Neural crest cell (in vitro differentiated cells): Measurements from ENCODE around the gene TDO2. TPM values are rescaled to one million over a fixed set of nuclear protein-coding genes. Genes with fewer than 3 reads are reported as not detected.

ENCODE experiments used
- DNase-seq: peaks from one replicate; pipeline ENCODE4 v3.0.0; 2021; ENCODE audit warnings: low read depth, mixed read lengths, low spot score
- H3K27ac Mint-ChIP-seq: one replicate; pipeline ENCODE4 v1.8.0; 2021; ENCODE audit warnings: mild to moderate bottlenecking, mixed read lengths; ENCODE audit not compliant: unreplicated experiment
- H3K27me3 Mint-ChIP-seq: 2 replicates; pipeline ENCODE4 v1.8.0; 2021; ENCODE audit warnings: low read depth, mild to moderate bottlenecking, mixed read lengths
- H3K36me3 Mint-ChIP-seq: 2 replicates; pipeline ENCODE4 v1.8.0; 2021; ENCODE audit warnings: low read depth, mild to moderate bottlenecking, mixed read lengths
- H3K4me1 Mint-ChIP-seq: 2 replicates; pipeline ENCODE4 v1.8.0; 2021; ENCODE audit warnings: mixed read lengths
- H3K4me3 Mint-ChIP-seq: one replicate; pipeline ENCODE4 v1.8.0; 2021; ENCODE audit warnings: mild to moderate bottlenecking, mixed read lengths
- H3K9me3 Mint-ChIP-seq: 2 replicates; pipeline ENCODE4 v1.8.0; 2021; ENCODE audit warnings: mixed read lengths
- total RNA-seq: library from RNA; stranded (reverse); gene quantifications from 2 replicates; pipeline ENCODE4 v1.2.1, GENCODE V29; 2021
- TF ChIP-seq, protein P1 (sequence below): fragments of 200-600 bp; sonication (generic); conservative IDR thresholded peaks from 2 replicates; pipeline ENCODE4 v1.5.0; 2021; ENCODE audit warnings: antibody characterized with exemption, mild to moderate bottlenecking

Gene TDO2
- total RNA-seq, 1 donor from 2014 or later, result not detected

DNA sequence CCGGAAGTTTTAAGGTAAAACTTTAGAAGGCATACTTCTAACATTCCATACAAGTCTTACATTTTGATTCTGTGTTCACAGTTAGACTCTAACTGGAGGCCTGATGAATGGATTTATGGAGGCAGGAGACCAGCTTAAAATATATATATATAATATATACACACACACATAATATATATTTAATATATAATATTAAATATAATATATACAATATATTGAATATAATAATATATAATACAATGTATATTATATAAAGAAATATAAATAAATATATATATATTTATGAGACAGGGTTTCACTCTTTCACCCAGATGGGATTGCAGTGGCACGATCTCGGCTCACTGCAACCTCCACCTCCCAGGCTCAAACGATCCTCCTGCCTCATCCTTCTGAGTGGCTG lies 58.1 kb downstream of the TDO2 start:
- no peaks in the 10 kb centered on the region for H3K4me1 Mint-ChIP-seq
- H3K36me3 Mint-ChIP-seq, result no peaks in the 10 kb centered on the region
- no peaks in the 10 kb centered on the region for H3K9me3 Mint-ChIP-seq
- no peak overlapping the region for H3K27ac Mint-ChIP-seq
- no peaks in the 10 kb centered on the region for H3K27me3 Mint-ChIP-seq
- no peak overlapping the region for H3K4me3 Mint-ChIP-seq
- TF ChIP-seq, protein P1, sequence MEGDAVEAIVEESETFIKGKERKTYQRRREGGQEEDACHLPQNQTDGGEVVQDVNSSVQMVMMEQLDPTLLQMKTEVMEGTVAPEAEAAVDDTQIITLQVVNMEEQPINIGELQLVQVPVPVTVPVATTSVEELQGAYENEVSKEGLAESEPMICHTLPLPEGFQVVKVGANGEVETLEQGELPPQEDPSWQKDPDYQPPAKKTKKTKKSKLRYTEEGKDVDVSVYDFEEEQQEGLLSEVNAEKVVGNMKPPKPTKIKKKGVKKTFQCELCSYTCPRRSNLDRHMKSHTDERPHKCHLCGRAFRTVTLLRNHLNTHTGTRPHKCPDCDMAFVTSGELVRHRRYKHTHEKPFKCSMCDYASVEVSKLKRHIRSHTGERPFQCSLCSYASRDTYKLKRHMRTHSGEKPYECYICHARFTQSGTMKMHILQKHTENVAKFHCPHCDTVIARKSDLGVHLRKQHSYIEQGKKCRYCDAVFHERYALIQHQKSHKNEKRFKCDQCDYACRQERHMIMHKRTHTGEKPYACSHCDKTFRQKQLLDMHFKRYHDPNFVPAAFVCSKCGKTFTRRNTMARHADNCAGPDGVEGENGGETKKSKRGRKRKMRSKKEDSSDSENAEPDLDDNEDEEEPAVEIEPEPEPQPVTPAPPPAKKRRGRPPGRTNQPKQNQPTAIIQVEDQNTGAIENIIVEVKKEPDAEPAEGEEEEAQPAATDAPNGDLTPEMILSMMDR, result no peak
- DNase-seq, result no peak

DNA sequence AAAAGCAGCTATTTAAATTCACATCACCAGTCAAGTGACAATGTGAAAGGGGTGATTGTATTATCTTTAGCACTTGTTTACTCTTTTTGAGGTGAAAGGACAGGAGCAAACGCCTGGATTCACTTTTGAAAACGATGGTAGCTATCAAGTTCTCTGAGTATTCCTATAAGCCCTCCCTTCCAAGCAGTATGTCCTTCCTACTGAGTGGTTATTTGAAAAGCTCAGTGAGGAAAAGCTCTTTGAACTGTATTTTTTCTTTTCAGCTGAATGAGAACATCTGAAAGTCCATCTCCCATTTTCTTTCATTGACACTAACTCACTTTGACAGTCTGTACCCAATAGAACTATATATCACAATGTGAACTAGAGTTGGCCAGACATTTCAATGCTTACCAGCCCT lies 59.3 kb downstream of the TDO2 start:
- Mint-ChIP-seq H3K4me1 (no peaks in the 10 kb centered on the region), H3K27me3 (no peaks in the 10 kb centered on the region), H3K27ac (no peak overlapping the region), H3K9me3 (no peaks in the 10 kb centered on the region), H3K4me3 (no peak overlapping the region), H3K36me3 (no peaks in the 10 kb centered on the region)
- no peak for DNase-seq
- TF ChIP-seq, protein P1, result no peak

DNA sequence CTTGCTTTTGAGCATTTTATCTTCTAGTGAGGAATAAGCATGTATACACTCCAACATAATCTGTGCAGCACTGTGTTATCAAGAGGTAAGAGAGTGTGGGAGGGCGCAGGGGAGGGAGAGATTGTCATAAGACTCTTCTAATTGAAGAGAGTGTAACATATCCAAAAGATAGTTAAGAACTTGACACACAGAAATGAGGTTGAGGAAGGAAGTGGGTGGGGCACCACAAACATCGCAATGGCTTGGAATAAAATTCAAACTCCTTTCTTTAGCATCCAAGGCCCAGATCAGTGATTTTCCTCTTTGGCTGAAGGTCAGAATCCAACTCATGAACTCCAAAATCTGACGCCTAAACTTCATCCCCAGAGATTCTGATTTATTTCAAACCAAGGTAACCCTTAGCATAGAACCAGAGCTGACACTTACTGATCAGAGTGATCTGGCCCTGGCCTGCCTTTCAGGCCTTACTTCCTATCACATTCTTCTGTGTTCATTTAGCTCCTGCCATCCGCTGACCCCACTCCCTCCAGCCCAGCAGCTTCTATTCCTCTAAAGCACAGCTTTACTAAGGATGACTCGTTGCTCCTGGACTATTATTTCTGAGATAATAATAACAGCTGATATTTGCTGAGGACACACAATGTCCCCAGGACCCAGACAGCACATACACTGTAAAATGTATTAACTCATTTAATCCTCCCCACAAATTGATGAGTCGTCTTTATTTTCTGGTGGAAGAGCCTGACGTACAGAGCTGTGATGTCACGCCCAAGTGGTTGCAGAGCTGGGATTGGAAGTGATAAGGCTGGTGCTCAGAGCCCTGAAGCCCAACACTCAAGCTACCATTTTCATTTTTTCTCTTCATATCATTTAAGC lies 60.8 kb downstream of the TDO2 start:
- H3K36me3 Mint-ChIP-seq, result no peaks in the 10 kb centered on the region
- H3K9me3 Mint-ChIP-seq, result no peaks in the 10 kb centered on the region
- no peak overlapping the region for H3K27ac Mint-ChIP-seq
- DNase-seq, result no peak
- H3K27me3 Mint-ChIP-seq, result no peaks in the 10 kb centered on the region
- no peaks in the 10 kb centered on the region for H3K4me1 Mint-ChIP-seq
- TF ChIP-seq, protein P1, result no peak
- H3K4me3 Mint-ChIP-seq, result no peak overlapping the region

DNA sequence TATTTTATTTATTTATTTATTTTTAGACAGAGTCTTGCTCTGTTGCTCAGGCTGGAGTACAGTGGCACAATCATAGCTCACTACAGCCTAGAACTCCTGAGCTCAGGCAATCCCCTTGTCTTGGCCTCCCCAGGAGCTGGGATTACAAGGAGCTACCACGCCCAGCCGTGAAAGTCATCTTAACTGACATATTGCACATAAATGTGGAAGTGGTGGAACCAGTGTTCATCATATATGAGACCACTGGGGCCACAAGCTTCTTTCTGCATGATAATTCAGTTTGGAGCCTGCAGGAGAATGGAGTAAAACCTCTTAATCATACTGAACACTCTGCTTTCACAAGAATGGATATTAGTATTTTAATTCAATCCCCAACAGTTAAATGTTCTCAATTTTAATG lies 62.7 kb downstream of the TDO2 start:
- Mint-ChIP-seq H3K36me3 (no peaks in the 10 kb centered on the region), H3K9me3 (no peaks in the 10 kb centered on the region), H3K27ac (no peak overlapping the region)

DNA sequence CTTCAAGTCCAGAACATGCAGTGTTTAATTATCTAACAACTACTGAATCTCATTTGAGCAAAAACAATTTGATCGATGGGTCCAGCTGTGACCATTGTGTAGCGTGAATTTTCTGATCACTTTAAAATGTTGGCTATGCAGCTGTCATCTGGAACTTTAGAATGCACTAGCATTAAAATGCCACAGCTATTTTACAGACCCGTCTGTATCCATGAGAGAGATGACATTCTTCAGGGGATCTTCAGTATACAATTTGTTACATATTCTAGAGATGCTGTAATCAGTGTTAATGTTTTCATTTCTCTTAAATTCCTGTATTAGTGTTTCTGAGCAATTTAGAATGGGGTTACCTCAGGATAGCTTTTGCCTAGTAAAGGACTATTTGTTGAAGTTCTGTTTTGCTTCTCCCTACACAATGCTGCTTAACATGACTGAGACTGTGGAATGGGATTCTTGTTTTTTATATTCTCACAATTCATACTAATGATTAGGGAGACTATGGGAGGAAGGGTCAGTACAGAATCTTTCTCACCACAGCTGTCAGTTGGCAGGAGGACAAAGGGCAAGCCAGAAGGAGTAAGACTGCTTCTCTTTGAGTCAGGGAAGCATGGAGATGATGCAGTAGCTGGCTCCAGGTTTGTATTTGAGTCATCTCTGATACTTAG lies 63.4 kb downstream of the TDO2 start:
- Mint-ChIP-seq H3K4me1 (no peaks in the 10 kb centered on the region), H3K36me3 (no peaks in the 10 kb centered on the region), H3K27me3 (no peaks in the 10 kb centered on the region), H3K27ac (no peak overlapping the region), H3K9me3 (no peaks in the 10 kb centered on the region), H3K4me3 (no peak overlapping the region)
- DNase-seq, result no peak
- TF ChIP-seq, protein P1, result no peak

More for the DNA sequence above, 62.7 kb downstream of the TDO2 start:
- H3K4me3 Mint-ChIP-seq, result no peak overlapping the region
- no peaks in the 10 kb centered on the region for H3K4me1 Mint-ChIP-seq
- no peak for DNase-seq
- TF ChIP-seq, protein P1, result no peak
- no peaks in the 10 kb centered on the region for H3K27me3 Mint-ChIP-seq

Other genes with a start within 250 kb of the TDO2 start
- gene GUCY1A1, start 236.8 kb upstream of the TDO2 start, total RNA-seq, result 0.44 and 0.75 TPM in 2 replicates
- 6.1 and 6.7 TPM in 2 replicates for gene GUCY1B1, start 144.7 kb upstream of the TDO2 start, total RNA-seq
- gene ASIC5, start 37.4 kb upstream of the TDO2 start, total RNA-seq, result not detected in 2 replicates
- gene CTSO, start 50.2 kb downstream of the TDO2 start, total RNA-seq, result 1.3 and 1.7 TPM in 2 replicates